Activated CD8-positive, alpha-beta memory T cell treated with anti-CD3 and anti-CD28 coated beads, Interleukin-2, amount 50 U/mL, for 24 hours (primary cell): ENCODE data around the gene PLSCR5.

Experiments used
- DNase-seq: peaks from one replicate; pipeline ENCODE4 v3.0.0-alpha.2; 2020; ENCODE audit errors: extremely low read depth

The PLSCR5 gene

DNA sequence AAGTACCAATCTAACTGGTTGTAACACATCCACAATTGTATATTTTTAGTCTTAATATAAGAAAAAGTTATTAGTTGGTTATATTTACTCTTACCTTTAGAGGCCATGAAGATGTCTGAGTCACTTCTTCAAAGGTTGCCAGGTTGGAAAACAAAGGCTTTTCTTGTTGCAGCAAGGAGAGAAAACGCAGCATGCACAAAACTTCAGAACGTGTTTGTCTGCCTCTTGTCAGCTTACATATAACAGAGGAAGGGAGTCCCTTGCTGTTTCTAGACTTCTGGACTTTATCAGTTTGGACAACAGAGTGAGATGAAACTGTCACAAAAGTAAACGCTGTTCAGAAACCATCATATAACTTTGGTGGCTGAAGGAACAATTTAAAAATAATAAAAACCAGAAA is at the start of gene PLSCR5:
PLSCR5 (minus strand) TSS at position 241 of the 400 bp plus-strand sequence; CDS start at position 107, 134 bp downstream.
- DNase-seq: no peak

GRCh38 chr3:146653978-146654377 is 48.8 kb upstream of the PLSCR5 start:
- DNase-seq: no peak

DNA sequence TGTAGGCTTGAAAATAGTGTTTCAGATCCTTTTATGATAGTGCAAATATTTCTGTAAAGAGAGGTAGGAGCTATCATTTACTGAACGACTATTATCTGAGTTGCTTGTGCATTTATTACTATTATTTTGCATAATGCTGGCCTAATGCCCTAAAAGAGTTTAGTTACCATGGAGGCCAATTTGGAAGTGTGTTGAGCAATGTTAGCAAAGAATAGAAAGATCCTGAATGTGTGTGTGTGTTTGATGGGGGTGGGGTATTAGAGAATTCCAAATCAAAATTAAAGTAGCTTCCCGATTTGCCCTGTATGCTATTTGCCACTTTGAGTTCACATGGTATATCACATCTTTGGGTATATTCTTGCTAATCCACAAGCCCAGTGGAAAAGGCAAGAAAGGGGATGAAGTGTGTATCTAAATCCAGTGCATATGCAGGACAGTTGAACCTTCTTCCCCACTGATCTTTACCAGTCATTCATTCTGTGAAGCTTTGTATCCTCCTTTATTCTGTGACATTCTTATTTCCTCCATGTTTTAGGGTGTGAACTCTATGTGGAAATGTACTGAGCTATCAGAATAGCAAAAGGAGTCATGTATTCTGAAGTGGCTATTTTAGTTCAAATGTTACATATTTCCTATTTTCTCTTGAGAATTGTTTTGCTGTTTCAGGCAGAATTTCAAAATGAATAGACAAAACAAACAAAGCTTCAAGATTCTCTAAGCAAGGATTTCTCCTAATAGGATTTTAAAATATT is 45.7 kb upstream of the PLSCR5 start:
- DNase-seq: no peak

GRCh38 chr3:146646261-146646660 is 41.1 kb upstream of the PLSCR5 start:
- no peak for DNase-seq

GRCh38 chr3:146640955-146641867 is 36.1 kb upstream of the PLSCR5 start:
- DNase-seq: no peak

DNA sequence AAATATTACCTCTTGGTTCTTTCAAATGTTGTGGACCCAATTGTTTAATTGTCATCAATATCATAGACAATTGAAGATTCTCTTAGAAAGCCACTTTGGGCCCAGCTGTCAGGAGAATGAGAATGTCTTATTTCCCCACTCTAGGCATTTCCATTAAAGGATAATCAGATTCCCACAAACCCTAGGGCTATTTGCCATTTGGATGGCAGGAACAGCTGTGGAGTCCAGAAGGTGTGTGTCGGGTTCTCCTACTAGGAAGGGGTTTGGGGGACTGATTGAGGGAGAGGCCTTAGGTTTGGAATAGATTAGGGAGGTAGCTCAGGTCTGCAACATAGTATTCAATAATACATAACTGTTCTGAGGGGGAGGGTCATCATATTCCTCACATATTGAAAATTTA is 35.2 kb upstream of the PLSCR5 start:
- DNase-seq: no peak

DNA sequence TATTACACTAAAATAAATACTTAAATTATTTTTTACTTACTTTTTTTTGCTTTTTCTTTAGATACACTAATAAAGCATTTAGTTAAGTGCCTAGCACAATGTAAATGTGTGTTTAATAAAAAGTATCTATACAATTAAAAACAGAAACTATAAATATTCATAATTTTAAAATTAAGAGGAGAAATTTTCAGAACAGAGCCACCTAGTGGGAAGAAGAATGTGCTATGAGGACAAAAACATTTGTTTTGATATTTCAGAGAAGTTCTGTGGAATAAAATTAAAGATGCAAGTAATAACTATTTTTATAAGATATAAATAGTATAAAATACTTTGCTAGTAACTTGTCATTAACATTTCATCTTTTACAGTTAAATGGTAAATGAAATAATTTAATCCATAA is 33.6 kb upstream of the PLSCR5 start:
- no peak for DNase-seq

DNA sequence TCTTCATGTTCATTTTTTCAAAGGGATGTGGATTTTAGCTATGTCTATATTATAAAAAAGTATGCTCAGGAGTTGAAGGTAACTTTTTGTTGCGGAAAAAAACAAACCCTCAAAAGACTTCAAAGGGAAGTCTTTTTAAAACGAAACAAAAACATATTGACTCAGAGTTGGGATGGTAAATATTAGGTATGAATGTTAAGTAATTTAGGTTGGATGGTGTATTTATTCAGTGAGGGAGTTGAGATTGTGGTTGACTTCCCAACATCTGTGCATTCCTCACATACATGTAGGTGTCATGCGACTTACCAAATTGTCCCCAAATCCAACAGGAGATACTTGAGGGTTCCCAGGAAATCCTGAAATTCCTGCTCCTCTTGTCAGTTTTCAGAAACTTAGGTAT is 32.7 kb upstream of the PLSCR5 start:
- DNase-seq: no peak

DNA sequence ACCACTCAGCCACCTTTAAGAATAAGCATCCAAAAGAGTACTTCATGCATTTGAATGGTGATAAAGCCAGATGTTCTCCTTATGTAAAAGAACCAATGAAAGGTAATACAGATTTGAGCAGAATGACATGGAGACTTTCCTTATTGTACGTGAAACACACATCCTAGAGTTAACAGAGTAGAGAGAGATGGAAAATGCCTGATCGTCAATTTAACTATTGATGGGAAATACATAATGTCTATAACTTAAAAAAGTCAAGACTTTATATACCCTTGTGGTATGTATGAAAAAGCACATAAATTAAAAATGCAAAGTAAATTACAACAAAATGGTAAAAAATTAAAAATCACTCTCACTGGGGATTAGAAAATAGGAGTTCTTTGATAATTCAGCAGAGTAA is 31.7 kb upstream of the PLSCR5 start:
- DNase-seq: no peak

- no peak for DNase-seq
These were observed 29.2 kb upstream of the PLSCR5 start for GRCh38 chr3:146634346-146634745.

DNA sequence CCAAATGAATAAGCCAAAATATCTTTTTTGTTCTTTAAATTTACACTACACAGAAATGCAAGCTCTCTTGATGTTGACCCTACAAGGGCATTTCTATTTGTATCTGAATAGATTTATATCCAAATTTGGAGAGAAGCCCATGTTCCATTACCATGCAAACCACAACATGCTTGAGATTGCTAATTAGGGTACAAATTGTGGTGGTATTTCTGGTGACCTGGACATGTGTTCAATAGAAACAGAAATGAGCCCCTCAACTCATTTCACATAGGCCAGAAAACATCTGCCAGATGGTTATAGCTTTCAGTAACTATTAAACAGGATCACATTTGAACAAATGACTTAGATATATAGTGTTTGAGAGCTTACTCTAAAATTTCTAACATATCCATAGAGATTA is 23.5 kb upstream of the PLSCR5 start:
- no peak for DNase-seq

DNA sequence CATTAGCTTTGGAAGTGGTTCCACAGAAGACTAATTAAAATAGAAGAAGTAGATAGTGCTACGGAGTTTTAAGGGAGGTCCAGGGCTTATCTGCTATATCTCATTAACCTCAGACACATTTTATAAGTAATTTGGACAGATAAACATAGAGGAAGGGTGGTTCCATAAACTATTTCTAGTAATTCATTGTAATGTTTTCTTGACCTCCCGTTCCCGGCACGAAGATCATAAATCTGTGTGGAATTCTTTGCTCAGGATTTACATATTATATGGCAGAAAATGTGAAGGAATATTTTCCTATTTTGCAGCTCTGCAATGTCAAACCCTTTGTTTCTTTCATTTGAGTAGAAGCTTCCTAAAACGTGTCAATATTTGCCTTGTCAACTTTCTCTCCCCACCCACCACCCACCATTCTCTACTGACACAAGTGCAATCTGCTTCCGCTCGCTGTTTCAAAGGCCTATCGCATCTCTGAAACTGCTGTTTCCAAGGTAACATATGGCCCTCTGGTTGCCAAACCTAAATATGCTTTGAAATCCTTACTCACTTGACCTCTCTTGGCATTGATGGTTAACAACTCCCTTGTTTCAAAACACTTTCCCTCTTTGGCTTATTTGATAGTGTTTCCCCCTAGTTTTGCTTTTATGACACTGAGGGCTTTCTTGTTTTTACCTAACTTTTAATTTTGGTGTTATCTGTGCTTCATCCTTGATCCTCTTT is 21.4 kb upstream of the PLSCR5 start:
- DNase-seq: no peak

GRCh38 chr3:146625186-146625775 is 20.1 kb upstream of the PLSCR5 start:
- DNase-seq: no peak

GRCh38 chr3:146621723-146622122 is 16.6 kb upstream of the PLSCR5 start:
- no peak for DNase-seq

DNA sequence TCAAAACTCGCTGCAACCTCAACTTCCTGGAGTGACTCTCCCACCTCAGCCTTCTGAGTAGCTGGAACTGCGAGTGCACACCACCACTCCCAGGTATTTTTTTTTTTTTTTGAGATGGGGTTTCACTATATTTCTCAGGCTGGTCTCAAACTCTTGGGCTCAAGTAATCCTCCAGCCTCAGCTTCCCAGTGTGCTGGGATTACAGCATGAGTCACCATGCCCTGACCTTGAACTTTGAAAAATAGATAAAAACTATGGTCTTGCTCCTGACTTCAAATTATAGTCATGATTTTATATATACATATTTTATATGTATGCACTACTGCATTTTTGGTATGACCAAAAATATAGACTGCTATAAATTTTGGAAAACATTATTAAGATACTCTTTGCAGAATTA is 6.9 kb upstream of the PLSCR5 start:
- DNase-seq: no peak

DNA sequence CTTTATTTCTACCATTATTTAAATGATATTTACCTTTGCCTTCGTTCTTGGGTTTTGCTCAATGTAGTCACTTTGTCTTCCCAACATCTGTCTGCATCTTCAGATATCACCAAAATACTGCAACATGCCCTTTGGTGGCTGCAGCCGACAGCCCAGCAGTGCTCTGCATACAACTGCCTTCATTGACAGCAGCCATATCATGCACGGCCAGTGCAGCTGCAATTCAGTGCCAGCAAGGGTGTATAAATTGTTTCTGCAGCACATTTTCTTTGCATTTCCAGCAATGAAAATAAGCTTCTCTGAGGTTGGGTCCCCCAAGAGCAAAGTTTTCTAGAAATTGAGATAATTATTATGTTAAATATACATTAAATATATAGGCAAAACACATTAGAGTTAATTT is 6.0 kb upstream of the PLSCR5 start:
- DNase-seq: no peak

DNA sequence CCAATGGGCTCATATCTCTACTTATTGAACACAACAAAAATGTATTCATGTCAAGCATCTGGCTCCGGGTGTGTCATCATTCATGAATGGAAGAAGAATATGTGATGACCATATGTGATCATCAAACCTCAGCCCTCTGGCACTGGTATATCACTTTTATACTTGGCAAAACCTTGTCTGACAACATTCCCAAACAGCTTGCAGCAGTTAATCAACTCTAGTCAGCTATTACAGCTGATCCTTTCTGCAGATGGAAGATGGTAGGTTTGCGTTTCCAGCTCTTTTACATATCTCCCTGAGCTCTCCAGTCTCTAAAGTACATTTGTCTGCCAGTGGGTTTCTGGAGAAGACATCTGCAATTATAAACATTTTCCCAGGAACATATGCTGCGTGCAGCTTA is 6.6 kb downstream of the PLSCR5 start:
- no peak for DNase-seq

DNA sequence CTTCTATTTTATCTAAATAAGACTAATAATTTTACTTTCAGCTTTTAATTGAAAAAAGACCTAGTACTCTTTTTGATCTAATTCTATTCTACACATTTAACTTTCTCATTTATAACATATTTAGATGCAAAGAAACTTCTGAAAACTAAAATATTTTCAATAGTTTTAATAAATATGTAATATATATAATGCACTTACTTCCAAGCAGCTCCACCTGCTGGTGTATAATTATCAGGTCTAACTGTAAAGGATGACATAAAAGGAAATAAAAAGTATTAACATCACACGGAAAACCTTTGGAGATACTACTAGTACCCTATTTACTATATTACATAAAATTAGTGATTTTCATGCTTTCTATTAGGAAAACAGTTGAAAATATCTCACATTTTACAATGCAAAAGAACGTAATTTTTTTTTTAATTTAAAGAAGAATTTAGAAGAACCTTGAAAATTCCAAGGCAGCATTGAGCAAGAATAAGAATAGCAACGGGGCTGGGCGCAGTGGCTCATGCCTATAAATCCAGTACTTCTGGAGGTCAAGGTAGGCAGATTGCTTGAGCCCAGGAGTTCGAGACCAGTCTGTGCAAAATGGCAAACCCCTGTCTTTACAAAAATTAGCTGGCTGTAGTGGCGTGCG is 10.2 kb downstream of the PLSCR5 start:
- no peak for DNase-seq

DNA sequence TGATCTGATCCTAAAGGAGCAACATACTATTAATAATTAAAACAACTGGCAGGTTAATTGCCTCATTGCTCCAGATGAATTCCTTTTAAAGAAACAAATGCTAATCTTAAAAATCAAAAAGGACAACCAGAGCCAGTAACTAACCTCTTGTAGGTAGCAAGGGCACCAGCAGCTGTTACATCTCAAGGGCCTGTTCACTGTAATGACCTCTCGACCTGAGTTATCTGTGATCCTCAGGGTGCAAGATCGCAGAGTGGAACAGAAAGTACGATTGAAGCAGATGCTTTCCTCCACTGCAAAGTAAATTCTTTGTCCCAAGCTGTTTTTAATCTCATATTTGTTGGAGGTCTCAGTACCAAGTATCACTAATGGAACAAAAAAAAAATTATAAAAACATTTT is 11.4 kb downstream of the PLSCR5 start:
- no peak for DNase-seq

GRCh38 chr3:146590521-146590920 is 14.6 kb downstream of the PLSCR5 start:
- no peak for DNase-seq

DNA sequence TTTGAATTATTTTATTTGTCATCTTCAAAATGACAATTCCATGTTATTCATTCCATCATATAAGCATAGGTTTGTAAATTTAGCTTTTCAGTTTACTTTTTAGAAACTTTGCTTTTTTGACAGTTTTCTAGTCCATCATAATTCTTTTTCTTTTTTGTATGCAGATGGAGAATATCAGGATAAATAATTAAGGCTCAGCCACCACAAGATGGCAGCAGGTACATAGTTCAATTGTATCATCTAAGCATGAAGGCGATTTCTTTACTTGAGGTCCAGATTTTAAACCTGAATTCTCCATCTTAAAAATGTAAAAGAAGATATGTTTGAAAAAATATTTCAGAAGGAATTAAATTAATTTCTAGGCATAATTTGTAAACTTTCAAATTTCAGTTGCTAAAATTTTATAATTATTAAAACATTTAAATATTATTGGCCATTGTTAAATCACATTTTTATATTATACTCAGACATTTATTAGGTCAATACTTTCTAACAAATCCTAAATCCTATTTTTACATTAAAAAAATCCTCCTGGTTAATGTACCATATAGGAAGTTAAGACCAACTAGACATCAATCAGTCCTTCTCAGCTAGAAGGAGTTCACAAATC is 15.1 kb downstream of the PLSCR5 start:
- no peak for DNase-seq
